Stimulated activated CD8-positive, alpha-beta memory T cell treated with anti-CD3 and anti-CD28 coated beads, Interleukin-4, amount 100 ng/mL, for 1 hour (primary cell): ENCODE results near the gene PALLD.

ENCODE experiments used
- DNase-seq, 2 donors: peaks; one replicate each; pipeline ENCODE4 v3.0.0-alpha.2; 2020; ENCODE audit warnings: low read depth in 2 of 2, low spot score in 1 of 2

The PALLD gene

DNA sequence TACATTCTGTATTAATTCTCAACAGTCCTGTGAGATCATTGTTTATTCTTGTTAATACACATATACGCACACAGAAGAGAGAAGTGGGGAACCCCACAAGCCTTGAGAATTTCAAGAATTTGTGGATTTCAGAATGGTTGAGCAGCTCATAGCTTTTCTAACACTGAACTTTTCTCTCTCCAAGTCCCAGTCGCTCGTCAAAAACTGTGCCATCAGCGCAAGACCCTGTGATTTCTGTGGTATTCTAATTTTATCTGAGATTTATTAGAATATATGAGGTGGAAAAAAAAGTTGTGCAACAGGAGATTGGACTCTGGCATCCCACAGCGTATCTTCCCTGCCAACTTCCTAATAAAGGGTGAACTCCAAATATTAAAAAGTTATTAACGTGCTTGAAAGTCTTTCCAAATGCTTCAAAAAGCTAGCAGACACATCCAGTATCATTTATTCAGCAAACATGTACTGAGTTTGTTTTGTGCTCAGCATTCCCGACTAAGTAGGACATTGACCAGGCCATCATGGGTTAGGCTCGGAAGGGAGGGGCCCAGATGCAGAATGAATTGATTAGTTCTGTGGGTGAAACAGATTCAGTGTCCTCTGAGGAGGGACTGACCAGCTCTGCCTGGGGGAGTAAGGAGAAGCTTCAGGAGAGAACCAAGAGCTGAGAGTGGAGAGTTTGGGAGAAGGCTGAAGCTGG is 347.6 kb downstream of the PALLD start:
- DNase-seq = no peak

DNA sequence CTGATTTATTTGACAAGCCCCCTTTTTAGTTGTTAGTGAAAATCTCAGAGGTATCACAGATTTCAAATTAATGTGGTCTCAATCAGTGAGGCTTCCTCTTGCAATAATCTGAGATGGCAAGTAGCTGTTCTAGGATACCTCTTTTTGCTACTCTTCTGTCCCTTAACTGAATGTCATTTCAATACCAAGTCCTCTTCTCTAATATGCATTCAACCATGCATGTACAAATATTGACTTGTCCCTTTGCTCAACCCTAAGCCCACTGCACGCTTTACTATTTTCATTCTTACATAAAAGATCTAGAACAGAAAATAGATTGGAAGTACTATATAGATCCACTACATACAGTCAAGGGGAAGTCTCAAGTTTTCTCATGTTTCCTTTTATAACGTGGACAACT is 349.0 kb downstream of the PALLD start:
- no peak for DNase-seq

DNA sequence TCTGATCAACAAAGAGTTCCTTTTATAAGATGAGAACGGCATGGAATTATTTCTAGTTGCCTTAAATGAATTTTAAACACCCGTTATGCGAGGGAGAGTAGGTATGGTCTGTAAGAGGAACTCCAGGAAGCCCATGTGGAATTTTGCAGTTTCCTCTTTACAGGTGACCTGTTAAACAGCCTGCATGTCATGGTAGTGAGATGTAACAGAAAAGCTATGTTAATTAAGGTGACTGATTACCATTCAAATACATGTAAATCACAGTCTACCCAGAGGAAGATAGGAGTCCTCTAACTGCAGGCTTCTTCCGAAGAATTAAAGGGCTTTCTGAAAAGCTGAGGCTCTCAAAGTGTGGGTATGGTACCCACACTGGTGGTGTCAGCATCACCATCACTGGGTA is 349.6 kb downstream of the PALLD start:
- no peak for DNase-seq

DNA sequence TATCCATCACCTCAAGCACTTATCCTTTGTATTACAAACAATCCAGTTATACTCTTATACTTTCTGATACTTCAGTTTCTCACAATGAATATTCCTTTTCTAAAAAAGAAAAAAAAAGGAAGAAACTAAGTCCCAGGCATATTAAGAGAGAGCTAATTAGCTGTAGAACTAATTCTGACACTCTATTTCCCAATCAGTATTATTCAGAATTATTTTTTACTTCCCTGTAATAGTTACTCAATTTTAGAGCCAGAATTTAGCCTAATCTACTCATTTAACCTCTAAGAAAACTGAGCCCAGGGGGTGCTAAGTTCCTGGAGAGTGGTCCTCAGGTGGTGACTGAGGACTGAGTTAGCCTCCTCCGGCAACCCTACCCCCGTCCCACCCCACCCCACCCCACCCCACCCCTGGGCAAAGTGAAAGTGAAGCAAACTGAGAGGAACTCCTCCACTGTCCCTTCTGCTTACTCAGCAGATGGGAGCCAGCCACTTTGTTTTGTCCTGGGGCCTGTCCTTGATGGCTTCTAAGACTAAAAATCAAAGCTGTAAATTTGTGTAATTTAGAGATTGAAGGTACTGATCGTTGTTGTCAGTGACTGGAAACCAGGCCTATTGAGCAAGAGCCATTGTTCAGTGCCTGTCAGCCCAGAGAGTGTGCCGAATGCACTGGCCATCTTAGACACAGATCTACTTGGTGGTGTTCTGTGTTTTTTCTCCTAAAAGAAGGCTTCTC is 351.1 kb downstream of the PALLD start:
- no peak for DNase-seq

DNA sequence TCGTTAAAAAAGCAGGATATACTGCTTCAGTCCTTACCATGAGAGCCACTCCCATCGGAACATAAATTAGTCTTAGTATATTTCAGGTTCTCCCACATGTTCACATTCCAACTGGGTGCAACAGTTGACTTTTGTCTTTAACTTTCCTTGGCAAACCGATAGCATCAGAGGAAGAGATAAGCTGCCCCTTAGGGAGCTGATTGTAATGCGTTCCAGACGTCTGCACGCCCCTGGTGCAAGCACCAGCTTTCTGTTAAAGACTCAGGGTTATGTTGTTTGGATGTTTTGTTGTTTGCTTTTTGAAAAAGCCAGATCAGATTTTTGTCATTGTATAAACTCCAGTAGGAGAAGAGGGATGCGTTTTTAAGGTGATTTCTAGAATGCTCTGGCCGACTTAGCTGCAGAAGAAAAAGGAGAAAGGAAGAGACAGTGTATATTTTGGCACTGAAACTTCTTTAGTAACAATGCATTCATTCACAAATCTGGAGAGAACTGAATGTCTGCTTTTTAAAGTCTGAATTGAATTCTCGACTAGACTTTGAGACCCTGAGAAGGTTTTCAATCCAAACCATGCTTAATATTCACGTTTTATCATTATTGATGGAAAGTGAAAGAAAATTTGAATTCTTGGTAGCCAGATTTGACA is 352.3 kb downstream of the PALLD start:
- no peak for DNase-seq

DNA sequence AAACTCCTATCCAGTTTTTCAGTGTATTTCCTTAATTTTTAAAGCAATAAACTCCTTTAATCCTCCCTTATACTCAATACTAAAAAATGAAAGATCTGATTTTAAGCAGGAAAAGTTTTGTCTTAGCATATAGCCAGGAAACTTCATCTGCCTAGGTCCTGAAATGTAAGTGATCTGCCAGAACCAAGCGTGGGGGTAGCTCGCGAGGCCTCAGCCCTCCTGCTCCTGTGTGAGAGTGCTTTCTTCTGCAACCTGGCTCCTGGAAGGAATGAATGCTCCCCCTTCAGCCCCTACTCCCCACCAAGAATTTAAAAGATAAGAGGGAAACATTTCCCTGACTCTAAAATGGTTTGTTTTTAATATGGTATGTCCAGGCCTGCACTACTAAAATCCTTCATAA is 353.1 kb downstream of the PALLD start:
- DNase-seq = no peak

DNA sequence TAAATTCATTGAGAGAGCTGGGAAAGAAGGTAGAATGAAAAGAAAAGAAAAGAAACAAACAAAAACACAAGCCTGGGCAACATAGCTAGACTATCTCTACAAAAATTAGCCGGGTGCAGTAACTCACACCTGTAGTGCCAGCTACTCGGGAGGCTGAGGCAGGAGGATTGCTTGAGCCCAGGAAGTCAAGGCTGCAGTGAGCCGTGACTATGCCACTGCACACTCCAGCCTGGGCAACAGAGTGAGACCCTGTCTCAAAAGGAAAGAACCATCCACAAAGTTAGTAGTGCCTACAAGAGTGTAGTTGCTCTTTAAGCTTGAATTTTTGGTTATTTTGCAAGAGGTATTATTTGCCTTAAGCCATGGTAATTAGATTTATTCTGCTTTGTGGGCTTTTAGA is 355.5 kb downstream of the PALLD start:
- no peak for DNase-seq

DNA sequence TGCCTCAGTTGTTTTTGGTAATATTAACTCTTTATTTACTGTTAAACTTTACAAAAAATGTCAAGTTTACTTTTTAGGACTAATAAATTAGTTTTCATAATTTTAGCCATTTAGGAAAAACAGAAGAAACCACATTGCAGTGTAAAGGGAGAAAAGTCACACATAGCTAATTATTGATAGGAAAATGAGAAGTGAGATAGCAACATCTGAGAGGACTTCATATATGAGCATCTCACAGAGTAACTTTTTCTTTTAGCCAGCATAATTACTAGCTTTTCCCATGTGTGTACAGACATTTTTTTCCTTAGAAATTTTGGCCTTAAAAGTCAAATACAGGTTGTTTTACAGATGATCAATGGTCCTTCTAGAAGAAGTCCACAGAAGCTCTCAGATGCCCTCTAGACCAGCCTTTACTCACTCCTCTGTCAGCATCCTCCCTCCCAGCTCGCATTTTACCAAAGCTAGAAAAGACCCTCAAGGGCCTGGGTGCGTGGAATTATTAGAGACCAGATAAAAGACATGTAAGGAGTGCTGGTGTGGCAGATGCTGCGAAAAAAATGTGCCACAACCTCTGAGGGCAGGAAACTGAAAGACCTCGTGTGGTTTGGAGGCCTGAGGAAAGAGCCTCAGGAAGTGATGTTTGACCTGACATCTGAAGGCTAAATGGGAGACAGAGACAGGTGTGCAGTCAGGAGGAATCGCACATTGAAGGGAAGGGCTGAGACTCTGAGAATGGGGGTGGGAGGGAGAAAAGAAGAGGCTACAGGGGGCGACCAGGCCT is 356.3 kb downstream of the PALLD start:
- no peak for DNase-seq

DNA sequence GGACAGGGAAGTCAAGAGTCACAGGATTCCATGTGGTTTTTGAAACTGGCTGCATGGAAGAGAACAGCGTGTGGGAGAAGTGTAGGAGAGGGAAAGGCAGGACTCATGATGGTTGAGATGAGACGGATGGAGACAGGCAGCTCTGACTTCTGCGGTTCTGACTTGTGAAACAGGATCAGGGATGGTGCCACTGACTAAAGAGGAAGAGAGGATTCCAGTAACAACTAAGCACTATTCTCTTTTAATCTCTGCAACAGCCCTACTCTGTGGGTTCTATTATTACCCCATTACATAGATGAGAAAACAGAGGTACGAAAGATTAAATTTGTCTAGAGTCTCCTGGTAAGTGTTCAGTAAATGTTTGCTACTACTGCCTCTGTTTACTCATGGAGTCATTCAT is 356.9 kb downstream of the PALLD start:
- DNase-seq = no peak

DNA sequence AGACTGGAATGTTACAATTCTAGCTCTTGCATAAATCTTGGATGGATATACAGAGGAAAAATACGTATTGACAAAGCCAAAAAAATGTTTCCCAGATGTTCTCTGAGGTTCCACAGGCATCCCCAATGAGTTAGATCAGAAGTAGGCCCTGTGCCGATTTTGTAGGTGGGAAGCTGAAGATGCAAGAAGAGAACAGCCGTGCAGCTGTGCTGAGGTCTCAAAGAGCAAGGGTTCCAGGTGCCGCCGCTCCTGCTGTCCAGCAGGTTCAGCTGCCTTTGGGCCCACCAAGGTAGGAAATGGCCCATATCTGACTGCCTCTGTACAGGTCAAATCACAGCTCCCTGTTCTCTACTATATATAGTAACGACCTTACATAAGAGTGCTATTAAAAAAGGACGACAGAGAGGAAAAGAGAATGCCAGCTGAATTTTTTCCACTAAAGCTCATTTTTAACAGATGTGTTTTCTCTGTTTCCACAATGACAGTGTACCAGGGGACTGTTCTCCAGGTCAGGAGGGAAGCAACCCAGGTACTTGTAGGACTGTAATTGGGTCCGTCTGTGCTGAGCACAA is 357.6 kb downstream of the PALLD start:
- no peak for DNase-seq

DNA sequence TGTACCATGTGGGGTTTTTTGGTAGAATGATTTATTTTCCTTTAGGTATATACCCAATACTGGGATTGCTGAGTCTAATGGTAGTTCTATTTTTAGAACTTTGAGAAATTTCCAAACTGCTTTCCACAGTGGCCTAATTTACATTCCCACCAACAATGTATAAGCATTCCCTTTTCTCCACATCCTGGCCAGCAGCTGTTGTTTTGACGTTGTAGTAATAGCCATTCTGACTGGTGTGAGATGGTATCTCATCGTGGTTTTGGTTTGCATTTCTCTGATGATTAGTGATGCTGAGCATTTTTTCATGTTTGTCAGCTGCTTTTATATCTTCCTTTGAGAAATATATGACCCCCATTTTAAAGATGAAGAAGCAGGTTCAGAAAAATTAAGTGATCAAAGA is 359.5 kb downstream of the PALLD start:
- DNase-seq = no peak

DNA sequence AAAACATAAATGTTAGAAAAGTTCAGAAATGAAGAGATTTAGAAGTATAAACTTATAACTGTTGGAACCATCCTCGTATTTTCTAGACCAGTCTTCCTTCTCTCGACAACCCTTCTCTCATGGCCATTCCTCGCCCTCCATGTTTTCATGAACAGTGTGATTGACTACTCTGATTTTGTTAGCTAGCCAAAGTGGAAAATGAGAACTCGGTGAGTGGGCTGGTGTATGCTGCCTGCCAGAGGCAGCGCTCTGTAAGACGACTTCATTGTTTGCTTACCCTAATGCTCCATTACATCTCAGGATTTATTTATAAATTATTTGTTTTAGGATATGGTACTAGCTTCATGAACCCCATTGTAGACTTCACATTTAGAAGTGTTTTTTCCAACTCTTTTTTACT is 360.2 kb downstream of the PALLD start:
- no peak for DNase-seq

DNA sequence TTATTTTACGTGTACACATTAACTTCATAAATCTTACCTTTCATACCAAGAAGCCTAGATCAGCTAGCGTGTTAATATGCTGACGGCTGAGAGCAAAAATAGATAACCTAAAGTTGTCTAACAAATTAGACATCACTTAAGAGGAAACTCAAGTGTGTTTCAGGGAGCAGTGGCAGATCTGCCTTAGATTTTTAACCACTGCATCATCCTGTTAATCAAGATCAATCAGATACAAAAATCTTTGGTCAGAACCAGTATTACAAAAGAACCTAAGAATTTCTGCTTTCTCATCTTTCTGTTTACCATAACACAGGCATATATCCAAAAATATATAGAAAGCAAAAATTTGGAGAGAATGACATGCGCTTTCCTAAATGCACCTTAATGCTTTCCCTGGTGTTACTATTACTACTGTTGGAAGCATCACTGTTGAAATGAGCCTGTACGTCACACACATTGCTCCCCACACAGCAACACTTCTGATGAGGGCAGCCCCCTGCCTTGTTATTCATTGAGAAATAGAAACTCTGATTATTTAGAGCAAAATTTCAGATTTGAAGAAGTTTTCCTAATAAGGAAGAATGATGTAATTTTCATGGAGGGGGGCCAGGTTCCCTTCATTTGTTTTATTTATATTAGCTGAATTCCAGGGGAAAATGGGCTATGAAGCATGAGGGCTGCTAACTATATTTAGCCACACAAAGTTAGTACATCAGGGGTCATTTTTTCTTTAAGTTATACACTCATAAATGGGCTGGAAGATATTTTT is 360.9 kb downstream of the PALLD start:
- DNase-seq = no peak

DNA sequence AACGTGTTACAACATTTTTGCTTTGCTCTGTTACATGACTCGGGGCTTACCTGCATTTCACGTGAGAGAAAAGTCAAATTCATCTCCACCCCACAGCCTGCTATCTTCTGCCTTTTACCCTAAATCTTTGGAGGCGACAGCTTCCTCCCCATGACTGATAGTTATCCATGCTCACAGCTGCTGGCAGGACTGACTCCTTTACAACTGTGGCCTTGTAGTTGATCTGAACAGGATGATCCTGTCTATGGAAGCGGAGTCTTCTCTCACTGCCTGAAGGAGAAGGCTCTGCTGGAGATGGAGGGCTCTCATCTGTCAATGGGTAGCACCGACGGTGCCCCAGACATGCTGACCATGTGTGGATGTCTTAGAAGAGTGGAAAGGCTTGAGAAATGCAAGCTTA is 362.2 kb downstream of the PALLD start:
- DNase-seq = no peak

DNA sequence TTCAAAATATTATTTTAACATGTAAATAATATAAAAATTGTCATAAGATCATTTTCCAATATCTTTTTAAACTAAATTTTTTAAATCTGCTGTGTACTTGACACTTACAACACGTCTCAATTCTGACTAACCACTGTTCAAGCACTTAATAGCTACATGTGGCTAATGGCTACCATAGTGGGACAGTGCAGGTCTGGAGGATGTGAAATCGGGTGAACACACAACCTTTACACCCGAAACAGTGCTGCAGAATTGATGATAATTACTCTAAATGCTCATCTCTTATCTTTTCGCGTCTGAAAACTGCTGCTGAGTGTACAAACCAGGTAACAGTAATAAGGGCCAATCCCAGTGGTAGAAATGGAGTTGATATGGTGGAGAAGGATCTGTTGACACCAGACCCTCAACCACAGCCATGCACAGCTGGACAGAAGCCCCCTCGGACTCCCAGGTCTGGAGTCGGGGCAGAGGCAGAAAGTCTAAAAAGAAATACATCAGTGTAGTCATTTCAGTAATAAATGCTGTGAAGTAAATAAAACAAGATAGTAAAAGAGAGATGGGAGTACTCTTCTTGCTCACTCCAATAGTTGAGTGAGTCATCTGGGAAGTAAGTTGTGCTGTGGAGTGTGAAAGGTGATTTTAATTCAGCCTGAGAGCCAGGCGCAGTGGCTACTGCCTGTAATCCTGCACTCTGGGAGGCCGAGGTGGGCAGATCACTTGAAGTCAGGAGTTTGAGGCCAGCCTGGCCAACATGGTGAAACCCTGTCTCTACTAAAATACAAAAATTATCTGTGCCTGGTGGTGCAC is 363.2 kb downstream of the PALLD start:
- no peak for DNase-seq

DNA sequence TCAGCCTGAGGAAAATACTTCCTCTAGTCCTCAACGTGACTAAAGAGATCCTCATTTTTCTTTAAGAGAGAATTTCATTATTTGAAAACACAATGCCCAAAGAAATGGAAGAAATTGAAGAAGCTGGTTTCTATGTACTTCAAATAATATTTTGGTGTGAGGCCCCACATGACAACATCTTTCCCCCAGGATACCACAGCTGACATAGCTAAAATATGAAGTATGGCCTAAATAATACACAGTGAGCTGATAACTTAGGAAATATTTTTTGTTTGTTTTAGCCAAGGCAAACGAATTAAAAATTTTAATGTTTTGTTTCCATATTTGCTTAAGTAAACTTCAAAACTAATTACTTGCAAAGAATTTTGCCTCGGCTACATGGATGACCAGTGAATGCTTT is 364.0 kb downstream of the PALLD start:
- no peak for DNase-seq

DNA sequence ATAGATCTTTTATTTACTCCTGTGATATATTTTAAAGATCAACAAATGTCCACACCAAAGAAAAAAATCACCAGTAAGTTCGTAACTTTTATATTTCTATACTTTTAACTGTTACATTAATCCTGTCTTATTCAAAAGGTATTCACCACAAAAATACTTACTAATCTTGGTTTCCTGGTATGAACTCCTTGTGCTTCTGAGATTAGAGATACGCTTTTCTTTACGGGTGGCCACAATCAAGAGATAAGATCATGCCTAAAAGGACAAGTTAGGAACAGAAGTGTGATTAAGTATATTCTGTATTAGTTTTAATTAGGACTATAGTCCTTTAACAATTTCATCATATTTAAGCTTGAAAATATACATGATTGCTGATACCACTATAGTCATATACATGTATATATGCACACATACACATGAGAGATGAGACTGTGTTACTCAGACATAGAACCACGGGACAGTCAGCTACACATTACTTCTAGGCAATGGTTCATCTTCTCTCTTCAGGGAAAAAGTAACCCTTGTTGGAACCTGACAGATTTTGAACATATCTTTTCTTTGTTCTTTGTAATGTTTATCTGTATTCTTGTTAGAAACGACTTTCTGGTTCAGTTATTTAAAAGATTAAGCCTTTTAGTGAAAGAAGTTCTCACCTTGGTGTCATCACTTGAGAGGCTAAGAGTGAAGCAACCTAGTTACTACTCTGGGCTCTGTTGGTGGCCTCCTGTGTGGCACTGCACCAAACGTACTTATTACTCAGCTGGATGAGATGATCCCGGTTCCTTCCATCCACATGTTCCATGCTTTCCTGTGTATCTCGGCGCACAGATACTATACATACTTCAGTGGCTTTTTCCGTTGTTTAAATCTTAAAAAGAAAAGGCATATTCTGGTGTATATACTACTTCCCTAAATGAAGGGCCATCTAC is 367.1 kb downstream of the PALLD start:
- no peak for DNase-seq

DNA sequence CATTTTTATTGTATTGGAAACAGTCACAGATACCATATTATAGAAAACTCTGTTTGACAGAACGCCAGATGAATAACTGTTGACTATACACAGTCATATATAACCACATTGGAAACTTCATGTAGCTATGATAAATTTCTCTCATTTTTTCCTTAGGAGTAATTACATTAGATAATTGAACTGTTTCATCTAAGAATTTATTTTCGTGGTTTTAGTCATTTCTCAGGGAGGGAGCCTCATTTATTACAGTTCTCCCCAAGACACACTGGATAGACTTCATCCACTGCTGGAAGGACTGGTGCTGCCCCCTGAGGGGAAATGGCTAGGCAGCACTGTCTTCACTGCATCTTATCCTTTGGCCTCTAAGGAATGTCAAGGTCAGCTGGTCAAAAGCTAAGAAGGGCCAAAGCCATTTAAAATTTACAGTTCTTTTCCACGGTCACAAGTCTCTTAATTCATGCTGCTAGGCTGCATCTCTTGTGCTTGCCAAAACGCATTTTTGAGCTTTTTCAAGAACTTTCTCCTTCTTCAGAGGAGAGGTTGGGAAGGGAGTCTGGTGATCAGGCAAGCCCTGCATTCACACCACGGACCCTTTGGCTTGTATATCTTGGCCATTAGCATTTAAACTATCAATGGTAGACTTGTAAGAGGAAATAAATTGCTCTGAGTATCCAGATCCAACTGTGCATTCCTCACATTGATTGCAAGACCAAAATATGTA is 368.1 kb downstream of the PALLD start:
- DNase-seq = no peak
